Measurements from ENCODE around the gene IQGAP3. TPM values are rescaled to one million over a fixed set of nuclear protein-coding genes. Genes with fewer than 3 reads are reported as not detected.

Gene IQGAP3
- total RNA-seq, 4 donors from 2014 or later: 0.21 to 2.4 (median 0.97) TPM

DNA sequence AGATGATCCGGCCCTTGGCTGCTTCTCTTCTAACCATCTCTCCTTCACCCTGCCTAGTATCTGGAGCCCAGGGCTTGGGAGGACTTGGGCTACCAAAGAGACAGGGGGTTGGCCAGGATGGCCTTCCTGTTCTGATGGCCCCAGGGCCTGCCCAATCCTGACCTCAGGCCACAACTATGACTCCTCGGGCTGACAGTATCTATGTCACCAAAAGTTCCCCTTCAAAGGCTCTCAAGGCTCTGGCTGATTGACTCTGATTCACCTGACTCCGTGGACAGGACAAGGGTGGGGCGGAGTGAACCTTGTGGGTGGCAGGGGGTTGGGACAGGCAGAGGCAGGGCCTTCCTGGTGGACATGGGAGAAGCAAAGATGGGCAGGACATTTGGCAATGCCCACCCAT is 84.5 kb downstream of the IQGAP3 start:
- TF ChIP-seq POLR2A (IDR thresholded peaks at IDR 0.05): no peak
- TF ChIP-seq, protein P1, sequence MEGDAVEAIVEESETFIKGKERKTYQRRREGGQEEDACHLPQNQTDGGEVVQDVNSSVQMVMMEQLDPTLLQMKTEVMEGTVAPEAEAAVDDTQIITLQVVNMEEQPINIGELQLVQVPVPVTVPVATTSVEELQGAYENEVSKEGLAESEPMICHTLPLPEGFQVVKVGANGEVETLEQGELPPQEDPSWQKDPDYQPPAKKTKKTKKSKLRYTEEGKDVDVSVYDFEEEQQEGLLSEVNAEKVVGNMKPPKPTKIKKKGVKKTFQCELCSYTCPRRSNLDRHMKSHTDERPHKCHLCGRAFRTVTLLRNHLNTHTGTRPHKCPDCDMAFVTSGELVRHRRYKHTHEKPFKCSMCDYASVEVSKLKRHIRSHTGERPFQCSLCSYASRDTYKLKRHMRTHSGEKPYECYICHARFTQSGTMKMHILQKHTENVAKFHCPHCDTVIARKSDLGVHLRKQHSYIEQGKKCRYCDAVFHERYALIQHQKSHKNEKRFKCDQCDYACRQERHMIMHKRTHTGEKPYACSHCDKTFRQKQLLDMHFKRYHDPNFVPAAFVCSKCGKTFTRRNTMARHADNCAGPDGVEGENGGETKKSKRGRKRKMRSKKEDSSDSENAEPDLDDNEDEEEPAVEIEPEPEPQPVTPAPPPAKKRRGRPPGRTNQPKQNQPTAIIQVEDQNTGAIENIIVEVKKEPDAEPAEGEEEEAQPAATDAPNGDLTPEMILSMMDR (IDR thresholded peaks at IDR 0.05): no peak
- TF ChIP-seq EP300 (IDR thresholded peaks at IDR 0.05): no peak
- 64 to 67% methylated on average over 4 of the region's 4 CpGs for WGBS, 2 donors
- Histone ChIP-seq H3K9me3 (no peaks in the 10 kb centered on the region), H3K27me3 (no peaks in the 10 kb centered on the region), H3K4me3 (no peak overlapping the region), H3K36me3 (peaks cover 0 to 9% (median 0%) of the 10 kb centered on the region in 3 donors), H3K4me1 (peaks cover 2 to 95% (median 70%) of the 10 kb centered on the region in 4 donors), H3K27ac (peak overlapping the region in 3 of 4 donors; percentile 13 to 84 (median 54))
- no peak for DNase-seq (ENCODE audit: low spot score in 2 of 2)

DNA sequence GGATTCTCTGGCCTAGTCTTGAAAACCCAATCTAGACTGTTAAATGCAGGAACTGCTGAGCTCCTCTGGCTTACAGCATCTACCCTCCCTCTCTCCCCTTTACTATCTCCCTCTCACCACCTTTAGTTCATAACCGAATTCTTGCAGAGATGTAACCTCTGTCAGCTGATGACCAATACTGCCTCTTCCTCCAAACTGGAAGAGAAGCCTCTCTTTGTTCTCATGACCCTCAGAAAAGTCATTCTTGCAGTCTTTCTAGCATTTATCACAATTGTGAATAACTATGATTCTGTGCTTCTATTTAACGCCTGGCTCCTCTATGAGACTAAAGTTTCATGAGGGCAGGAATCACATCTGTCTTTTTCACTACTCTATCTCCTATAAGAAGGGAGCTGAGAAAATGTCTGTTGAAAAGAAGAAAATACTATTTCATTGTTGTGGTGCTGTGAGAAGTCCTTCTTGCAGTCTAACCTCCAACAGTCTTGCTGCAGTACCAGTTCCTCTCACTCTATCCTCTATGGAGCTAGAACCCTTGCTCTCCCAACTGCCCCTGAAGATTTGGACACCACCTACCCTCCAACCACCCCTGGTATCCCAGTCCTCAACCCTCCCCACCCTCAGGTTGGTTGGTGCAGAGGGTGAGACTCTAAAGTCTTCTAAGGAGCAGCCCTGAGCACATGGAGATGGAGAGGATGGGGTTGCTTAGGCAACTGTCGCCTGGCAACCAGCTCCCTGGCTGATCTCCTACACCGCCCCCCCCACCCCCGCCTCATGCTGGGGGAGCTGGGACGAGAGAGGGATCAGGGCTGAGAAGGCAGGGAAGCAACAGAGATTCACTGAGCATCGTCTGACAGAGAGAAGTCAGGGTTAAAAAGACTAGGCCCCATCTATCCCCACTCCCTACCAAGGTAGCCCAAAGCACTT is 85.7 kb downstream of the IQGAP3 start:
- Histone ChIP-seq H3K4me1 (peaks cover 2 to 91% (median 58%) of the 10 kb centered on the region in 4 donors), H3K27ac (peak overlapping the region in 2 of 4 donors; percentile 54 to 84), H3K36me3 (peaks cover 0 to 21% (median 4%) of the 10 kb centered on the region in 3 donors), H3K27me3 (no peaks in the 10 kb centered on the region), H3K4me3 (no peak overlapping the region), H3K9me3 (no peaks in the 10 kb centered on the region)
- TF ChIP-seq POLR2A (IDR thresholded peaks at IDR 0.05) (no peak), EP300 (IDR thresholded peaks at IDR 0.05) (no peak)
- TF ChIP-seq, protein P1 (IDR thresholded peaks at IDR 0.05): no peak
- WGBS, 2 donors: 61 to 62% methylated on average over 7 of the region's 7 CpGs
- DNase-seq (ENCODE audit: low spot score in 2 of 2): no peak

DNA sequence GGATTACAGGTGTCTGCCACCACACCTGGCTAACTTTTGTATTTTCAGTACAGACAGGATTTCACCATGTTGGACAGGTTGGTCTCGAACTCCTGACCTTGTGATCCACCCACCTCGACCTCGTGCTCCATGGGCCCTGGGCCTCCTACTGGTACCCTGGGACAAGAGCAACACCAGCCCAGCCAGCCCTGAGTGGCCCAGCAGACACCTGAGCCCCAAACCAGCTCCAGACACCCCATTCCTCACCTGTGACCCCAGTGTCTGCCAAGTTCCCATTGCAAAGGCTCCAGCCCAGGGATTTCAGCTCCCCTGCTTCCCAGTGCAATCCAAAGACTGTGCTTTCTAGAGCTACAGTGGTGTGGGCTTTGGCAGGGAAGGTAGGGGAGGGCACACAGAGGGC is 86.4 kb downstream of the IQGAP3 start:
- no peaks in the 10 kb centered on the region for H3K27me3 ChIP-seq
- DNase-seq (ENCODE audit: low spot score in 2 of 2): no peak
- no peak overlapping the region for H3K27ac ChIP-seq
- 77 to 89% methylated on average over 3 of the region's 3 CpGs for WGBS, 2 donors
- H3K4me1 ChIP-seq: peaks cover 0 to 91% (median 56%) of the 10 kb centered on the region in 4 donors
- H3K36me3 ChIP-seq: peaks cover under 1 to 28% (median 4%) of the 10 kb centered on the region in 3 donors
- no peak overlapping the region for H3K4me3 ChIP-seq
- TF ChIP-seq, protein P1 (IDR thresholded peaks at IDR 0.05): no peak
- TF ChIP-seq POLR2A (IDR thresholded peaks at IDR 0.05) (no peak), EP300 (IDR thresholded peaks at IDR 0.05) (no peak)
- H3K9me3 ChIP-seq: no peaks in the 10 kb centered on the region

DNA sequence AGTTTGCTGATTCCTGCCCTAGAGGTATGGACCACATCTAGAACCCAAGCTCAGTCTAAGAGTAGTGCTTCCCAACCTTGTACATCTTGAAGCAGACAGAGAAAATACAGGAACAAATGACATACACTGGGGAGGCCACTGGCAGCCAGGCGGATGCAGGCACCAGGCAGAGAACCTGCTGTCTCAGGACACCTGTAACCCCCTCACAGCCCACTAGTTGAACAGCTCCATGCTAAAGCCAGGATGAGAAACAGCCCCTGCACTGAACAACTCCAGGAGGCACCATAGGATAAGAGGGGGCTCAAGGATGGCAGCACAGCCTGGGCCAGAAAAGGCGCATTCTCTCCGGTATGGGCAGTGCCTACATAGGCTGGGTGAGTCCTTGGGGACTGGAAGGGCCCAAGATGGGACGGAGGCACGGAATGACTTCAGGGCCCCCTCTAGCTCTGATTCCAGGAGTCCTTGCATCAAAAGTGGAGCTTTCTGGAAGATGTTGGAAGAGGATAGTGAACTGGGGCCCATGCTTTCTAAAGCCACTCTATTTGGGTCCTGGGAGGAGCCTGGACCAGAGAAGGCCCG is 87.8 kb downstream of the IQGAP3 start:
- H3K4me3 ChIP-seq: no peak overlapping the region
- peaks cover 9 to 42% (median 9%) of the 10 kb centered on the region in 3 donors for H3K36me3 ChIP-seq
- WGBS, 2 donors: 87 to 94% methylated on average over 6 of the region's 6 CpGs
- no peaks in the 10 kb centered on the region for H3K27me3 ChIP-seq
- TF ChIP-seq POLR2A (IDR thresholded peaks at IDR 0.05) (no peak), EP300 (IDR thresholded peaks at IDR 0.05) (no peak)
- TF ChIP-seq, protein P1 (IDR thresholded peaks at IDR 0.05): no peak
- peaks cover 0 to 90% (median 50%) of the 10 kb centered on the region in 4 donors for H3K4me1 ChIP-seq
- DNase-seq (ENCODE audit: low spot score in 2 of 2): no peak
- H3K27ac ChIP-seq: peak overlapping the region in 1 of 4 donors; percentile 6
- H3K9me3 ChIP-seq: no peaks in the 10 kb centered on the region

DNA sequence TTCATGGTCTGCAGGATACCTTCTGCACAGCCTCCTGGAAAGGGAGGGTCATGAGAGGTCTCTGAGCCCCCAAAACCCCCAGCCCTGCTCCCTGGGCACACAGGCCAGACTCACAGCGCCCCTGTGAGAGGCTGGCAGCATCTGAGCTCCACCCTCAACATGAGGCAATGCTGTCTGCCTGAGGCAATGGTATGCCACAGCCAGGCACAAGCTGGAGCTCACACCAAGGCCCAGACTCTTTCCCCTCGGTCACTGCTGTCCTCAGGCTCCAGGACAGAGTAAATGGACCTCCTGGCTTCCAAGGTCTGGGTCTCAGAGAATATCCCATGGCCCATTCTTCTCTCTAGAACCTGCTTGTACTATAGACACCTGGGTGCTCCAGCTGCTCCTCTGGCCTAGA is 89.0 kb downstream of the IQGAP3 start:
- peak overlapping the region in 1 of 4 donors; percentile 8 for H3K27ac ChIP-seq

More for the DNA sequence above, 89.0 kb downstream of the IQGAP3 start:
- 90 to 93% methylated on average over 2 of the region's 2 CpGs for WGBS, 2 donors
- H3K27me3 ChIP-seq: no peaks in the 10 kb centered on the region
- H3K36me3 ChIP-seq: peaks cover 9 to 54% (median 20%) of the 10 kb centered on the region in 3 donors
- no peak overlapping the region for H3K4me3 ChIP-seq
- no peaks in the 10 kb centered on the region for H3K9me3 ChIP-seq
- no peak for DNase-seq (ENCODE audit: low spot score in 2 of 2)
- peaks cover 0 to 87% (median 41%) of the 10 kb centered on the region in 4 donors for H3K4me1 ChIP-seq
- TF ChIP-seq, protein P1 (IDR thresholded peaks at IDR 0.05): no peak
- no peak for TF ChIP-seq POLR2A (IDR thresholded peaks at IDR 0.05)
- TF ChIP-seq EP300 (IDR thresholded peaks at IDR 0.05): no peak
